IgD-negative memory B cell (primary cell): ENCODE data around the gene PSMF1. TPM values are rescaled to one million over a fixed set of nuclear protein-coding genes. Genes with fewer than 3 reads are reported as not detected.
"Not testable (repeated sequence)": the region's sequence is repeated elsewhere in the genome, so short reads cannot be mapped to it uniquely, and the experiment has no call there.

Source experiments
- H3K27ac Mint-ChIP-seq, 3 donors: one replicate each; pipeline ENCODE4 v1.8.0; 2020 to 2022; ENCODE audit warnings: mild to moderate bottlenecking in 3 of 3, mixed read lengths in 3 of 3, moderate library complexity in 1 of 3
- H3K27me3 Mint-ChIP-seq: one replicate; pipeline ENCODE4 v1.8.0; 2021; ENCODE audit warnings: mixed read lengths
- H3K36me3 Mint-ChIP-seq: one replicate; pipeline ENCODE4 v1.8.0; 2020; ENCODE audit warnings: mild to moderate bottlenecking, mixed read lengths
- H3K4me1 Mint-ChIP-seq, 3 donors: one replicate each; pipeline ENCODE4 v1.8.0; 2020 to 2022; ENCODE audit warnings: mixed read lengths in 3 of 3, mild to moderate bottlenecking in 1 of 3
- H3K4me3 Mint-ChIP-seq, 4 donors: one replicate each; pipeline ENCODE4 v1.8.0; 2020 to 2022; ENCODE audit warnings: mild to moderate bottlenecking in 4 of 4, mixed read lengths in 4 of 4, moderate library complexity in 3 of 4
- H3K9me3 Mint-ChIP-seq, 3 donors: one replicate each; pipeline ENCODE4 v1.8.0; 2020 to 2021; ENCODE audit warnings: mixed read lengths in 3 of 3, mild to moderate bottlenecking in 1 of 3
- polyA plus RNA-seq: library from polyadenylated mRNA; unstranded; fragments of 300-500 nt; fragmentation: Illumina TruSeq; gene quantifications from one replicate; pipeline ENCODE4 v1.2.3, GENCODE V29; 2021

The PSMF1 gene
- polyA plus RNA-seq, 1 donor from 2014 or later: 163 TPM

DNA sequence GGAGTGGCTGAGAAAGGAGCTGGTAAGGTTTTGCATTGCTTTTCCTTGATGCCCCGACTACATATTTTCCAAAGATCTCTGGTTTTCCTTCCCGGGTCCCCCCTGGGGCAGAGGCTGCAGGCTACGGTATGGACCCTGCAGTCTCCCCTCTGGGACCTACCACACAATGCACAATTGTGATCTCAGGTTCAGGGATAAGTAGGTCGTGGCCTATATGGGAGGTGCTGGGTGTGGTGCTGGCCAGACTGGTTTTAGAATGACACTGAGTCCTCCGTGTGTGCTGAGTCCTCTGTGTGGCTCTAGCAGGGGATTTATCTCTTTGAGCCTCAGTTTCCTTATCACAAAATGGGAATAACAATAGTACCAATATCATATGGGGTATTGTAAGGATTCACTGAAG lies 85.2 kb downstream of the PSMF1 start:
- no peak overlapping the region for H3K27ac Mint-ChIP-seq
- H3K4me3 Mint-ChIP-seq: no peak overlapping the region
- no peaks in the 10 kb centered on the region for H3K9me3 Mint-ChIP-seq
- H3K27me3 Mint-ChIP-seq: no peaks in the 10 kb centered on the region
- H3K4me1 Mint-ChIP-seq: no peaks in the 10 kb centered on the region
- H3K36me3 Mint-ChIP-seq: no peaks in the 10 kb centered on the region

DNA sequence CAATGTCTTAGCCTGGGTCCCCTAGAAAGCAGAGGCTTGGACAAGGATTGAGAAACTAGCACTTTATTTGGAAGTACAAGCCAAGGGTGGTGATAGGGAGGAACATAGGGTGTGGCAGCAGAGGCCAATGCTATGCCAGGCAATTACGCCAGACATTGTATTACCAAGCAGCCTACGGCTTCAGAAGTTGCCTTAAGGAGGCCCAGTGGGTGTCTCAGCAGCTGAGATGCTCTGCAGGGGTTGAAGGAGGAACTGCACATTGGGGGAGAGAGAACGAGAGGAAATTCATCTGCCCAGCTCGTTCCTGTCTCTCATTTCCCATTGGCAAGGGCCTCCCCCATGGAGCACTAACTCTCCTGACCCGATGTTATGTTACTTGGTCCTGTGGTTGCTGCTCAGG lies 85.7 kb downstream of the PSMF1 start:
- H3K4me3 Mint-ChIP-seq: no peak overlapping the region
- H3K27ac Mint-ChIP-seq: no peak overlapping the region
- H3K36me3 Mint-ChIP-seq: no peaks in the 10 kb centered on the region
- no peaks in the 10 kb centered on the region for H3K4me1 Mint-ChIP-seq
- no peaks in the 10 kb centered on the region for H3K27me3 Mint-ChIP-seq
- H3K9me3 Mint-ChIP-seq: no peaks in the 10 kb centered on the region

DNA sequence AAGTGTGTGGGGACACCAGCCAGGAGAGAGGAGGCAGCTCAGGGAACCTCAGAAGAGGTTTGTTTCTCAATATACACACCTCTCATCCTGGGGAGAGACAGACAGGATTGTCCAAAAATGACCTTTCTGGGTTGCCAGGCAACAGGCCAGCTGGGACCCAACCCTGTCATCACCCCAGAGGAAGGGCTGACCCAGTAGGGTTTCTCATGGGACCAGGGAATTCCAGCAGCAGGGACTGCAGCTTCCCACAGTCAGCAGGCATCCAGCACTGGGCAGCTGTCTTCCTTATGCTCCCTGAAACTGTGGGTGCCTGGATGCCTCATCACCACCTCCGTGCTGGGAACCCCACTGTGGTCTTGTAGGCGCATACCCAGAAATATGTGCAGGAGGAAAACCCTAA lies 86.2 kb downstream of the PSMF1 start:
- no peaks in the 10 kb centered on the region for H3K36me3 Mint-ChIP-seq
- peaks cover 3% of the 10 kb centered on the region for H3K27me3 Mint-ChIP-seq
- H3K4me1 Mint-ChIP-seq: no peaks in the 10 kb centered on the region
- H3K9me3 Mint-ChIP-seq: no peaks in the 10 kb centered on the region
- no peak overlapping the region for H3K27ac Mint-ChIP-seq
- no peak overlapping the region for H3K4me3 Mint-ChIP-seq

GRCh38 chr20:1205802-1206201 lies 87.4 kb downstream of the PSMF1 start:
- no peaks in the 10 kb centered on the region for H3K4me1 Mint-ChIP-seq
- no peaks in the 10 kb centered on the region for H3K36me3 Mint-ChIP-seq

GRCh38 chr20:1206366-1207148 lies 88.2 kb downstream of the PSMF1 start:
- no peak overlapping the region for H3K27ac Mint-ChIP-seq
- H3K36me3 Mint-ChIP-seq: no peaks in the 10 kb centered on the region
- H3K4me1 Mint-ChIP-seq: no peaks in the 10 kb centered on the region
- H3K9me3 Mint-ChIP-seq: no peaks in the 10 kb centered on the region
- no peak overlapping the region for H3K4me3 Mint-ChIP-seq
- H3K27me3 Mint-ChIP-seq: peaks cover 3% of the 10 kb centered on the region

More at GRCh38 chr20:1205802-1206201, 87.4 kb downstream of the PSMF1 start:
- peak overlapping the region in 1 of 3 donors; percentile 27 for H3K27ac Mint-ChIP-seq
- peaks cover 3% of the 10 kb centered on the region for H3K27me3 Mint-ChIP-seq
- no peaks in the 10 kb centered on the region for H3K9me3 Mint-ChIP-seq
- H3K4me3 Mint-ChIP-seq: no peak overlapping the region

DNA sequence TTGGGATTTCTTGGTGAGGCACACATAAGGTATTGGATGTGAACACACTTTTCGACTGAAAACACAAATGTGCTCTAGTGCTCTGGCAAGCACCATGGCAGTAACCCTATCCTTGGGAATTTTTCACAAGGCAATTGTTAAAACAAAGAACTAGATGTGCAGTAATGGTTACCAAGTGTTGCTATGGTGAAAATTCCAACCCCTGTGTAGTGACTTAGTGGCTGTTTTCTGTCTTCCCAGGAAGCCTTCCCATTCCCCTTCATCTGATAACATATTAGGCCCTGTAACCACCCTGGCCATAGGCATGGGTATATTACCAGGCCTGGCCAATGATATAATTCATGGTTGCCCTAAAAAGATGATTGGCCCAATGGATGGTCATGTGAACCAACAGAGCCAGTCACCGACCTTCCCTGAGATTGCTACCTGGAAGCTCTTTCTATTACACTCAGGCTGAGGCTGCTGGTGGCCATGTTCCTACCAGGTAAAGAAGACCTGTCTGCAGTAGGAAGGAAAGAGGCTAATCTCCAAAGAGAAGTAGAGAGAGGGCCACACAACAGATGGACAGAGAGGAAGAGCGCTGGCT lies 89.0 kb downstream of the PSMF1 start:
- Mint-ChIP-seq H3K4me1 (no peaks in the 10 kb centered on the region), H3K4me3 (no peak overlapping the region), H3K36me3 (no peaks in the 10 kb centered on the region), H3K27me3 (peaks cover 3% of the 10 kb centered on the region), H3K9me3 (no peaks in the 10 kb centered on the region), H3K27ac (no peak overlapping the region)

DNA sequence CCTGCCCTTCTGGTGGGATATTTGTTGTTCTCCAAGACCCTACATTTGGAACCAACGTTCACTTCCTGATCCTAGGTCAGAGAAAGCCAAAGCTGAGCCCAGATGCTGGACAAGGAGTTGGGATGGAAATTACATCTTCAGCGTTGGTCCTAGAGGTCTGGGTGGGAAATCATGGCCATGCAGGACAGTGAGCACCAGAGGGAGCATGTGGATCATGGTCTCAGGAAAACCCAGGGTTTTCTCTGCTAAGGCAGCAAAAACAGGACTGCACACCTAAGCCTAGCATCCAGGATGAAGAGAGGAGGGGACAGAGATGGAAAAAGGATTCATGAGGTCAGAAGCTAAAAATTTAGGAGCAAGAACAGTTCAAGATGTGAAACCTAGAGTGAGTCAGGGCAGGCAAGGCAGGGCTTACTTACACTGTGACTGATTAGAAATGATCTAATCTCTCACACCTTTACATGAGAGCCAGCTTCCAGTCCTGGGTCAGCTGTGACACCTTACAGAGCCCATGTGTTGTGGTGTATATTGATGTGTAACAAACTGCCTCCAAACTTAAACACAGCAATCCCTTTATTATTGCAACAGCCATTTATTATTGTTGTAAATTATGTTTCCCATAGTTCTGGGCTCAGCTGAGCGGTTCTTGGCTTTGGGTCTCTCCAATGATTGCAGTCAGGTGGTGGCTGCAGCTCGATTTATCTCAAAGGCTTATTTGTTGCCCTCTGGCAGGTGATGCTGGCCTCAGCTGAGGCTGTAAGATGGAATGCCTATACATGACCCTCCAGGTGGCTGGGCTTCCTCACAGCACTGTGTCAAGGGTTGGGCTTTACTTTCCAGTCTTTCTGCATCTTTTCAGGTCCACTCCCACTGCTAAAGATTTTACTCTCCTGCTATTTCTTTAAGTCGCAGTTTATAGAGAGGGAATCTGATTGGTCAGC lies 91.3 kb downstream of the PSMF1 start:
- H3K36me3 Mint-ChIP-seq: no peaks in the 10 kb centered on the region
- no peak overlapping the region for H3K27ac Mint-ChIP-seq
- H3K27me3 Mint-ChIP-seq: peaks cover 6% of the 10 kb centered on the region
- H3K4me3 Mint-ChIP-seq: no peak overlapping the region
- H3K4me1 Mint-ChIP-seq: peaks cover 0 to 5% (median 0%) of the 10 kb centered on the region in 3 donors
- no peaks in the 10 kb centered on the region for H3K9me3 Mint-ChIP-seq

DNA sequence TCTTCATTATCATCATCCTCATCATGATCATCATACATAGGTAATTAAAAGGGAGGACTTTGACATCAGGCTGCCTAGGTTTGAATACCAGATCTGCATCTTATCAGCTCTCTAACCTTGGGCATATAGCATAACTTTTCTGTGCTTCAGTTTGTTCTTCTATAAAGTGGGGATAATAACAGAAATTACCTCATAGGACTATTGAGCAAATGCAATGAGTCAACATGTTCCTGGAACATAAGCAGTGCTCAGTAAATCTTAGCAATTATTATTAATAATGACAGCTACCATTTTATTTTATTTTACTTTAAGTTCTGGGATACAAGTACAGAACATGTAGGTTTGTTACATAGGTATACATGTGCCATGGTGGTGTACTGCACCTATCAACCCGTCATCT lies 92.1 kb downstream of the PSMF1 start:
- Mint-ChIP-seq H3K4me3 (no peak overlapping the region), H3K4me1 (peaks cover 0 to 7% (median 0%) of the 10 kb centered on the region in 3 donors), H3K36me3 (no peaks in the 10 kb centered on the region), H3K27me3 (peaks cover 8% of the 10 kb centered on the region), H3K9me3 (no peaks in the 10 kb centered on the region), H3K27ac (no peak overlapping the region)

DNA sequence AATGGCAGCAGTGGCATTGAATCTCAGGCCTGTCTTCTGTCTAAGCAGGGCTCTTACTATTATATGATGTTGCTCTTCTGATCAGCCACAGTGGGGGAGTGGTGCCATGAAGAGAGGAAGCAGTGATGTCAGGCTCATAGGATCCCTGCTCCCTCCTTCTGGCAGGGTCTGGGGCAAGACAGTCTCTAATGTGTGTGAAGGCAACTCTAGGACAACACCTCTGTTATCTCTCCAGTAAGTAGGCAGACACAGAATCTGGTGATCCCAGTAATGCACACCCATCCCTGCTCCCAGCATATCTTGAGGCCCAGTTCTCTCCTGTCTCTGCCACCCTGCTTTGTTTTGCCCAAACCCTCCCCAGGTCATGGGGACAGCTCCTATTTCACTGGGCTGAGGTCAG lies 93.6 kb downstream of the PSMF1 start:
- Mint-ChIP-seq H3K4me3 (no peak overlapping the region), H3K27ac (no peak overlapping the region), H3K27me3 (peaks cover 8% of the 10 kb centered on the region), H3K4me1 (peaks cover 0 to 9% (median 0%) of the 10 kb centered on the region in 3 donors), H3K36me3 (no peaks in the 10 kb centered on the region), H3K9me3 (no peaks in the 10 kb centered on the region)

DNA sequence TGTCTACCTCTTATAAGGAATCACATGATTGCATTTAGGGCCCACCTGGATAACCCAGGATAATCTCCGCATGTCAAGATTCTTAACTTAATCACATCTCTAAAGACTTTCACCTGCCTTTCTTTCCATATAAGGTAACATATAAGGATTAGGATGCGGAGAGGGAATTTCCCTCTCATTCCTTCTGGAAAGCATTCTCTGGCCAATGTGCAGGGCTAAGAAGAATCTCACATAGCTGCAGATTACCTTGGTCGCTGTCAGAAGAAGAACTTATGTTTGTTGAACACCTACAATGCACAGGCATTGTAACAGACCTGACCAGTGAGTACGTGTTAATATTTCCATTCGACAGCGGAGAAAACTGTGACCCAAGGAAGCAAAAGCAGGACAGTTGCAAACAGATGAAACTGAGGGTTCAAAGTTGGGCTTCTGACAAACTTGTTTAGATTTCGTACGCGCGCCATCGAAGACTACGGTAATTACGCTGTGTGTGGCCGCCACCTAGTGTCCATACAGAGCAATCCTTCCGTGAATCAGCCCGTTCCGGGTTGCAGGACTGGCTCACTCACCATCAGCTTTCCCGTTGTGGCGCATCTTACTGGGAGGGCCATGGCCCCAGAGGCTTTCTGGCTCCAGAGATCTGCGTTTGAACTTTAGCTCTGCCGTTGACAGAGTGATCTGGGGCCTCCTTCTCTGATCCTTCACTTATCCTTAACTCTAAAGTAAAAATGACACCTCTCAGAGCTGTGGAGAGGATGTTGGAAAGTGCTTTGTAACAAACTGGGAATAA lies 94.4 kb downstream of the PSMF1 start:
- Mint-ChIP-seq H3K27ac (no peak overlapping the region), H3K4me1 (peaks cover 0 to 9% (median 0%) of the 10 kb centered on the region in 3 donors), H3K4me3 (peak overlapping the region in 1 of 4 donors; percentile 48), H3K27me3 (peaks cover 9% of the 10 kb centered on the region), H3K9me3 (no peaks in the 10 kb centered on the region), H3K36me3 (no peaks in the 10 kb centered on the region)

- no peaks in the 10 kb centered on the region for H3K36me3 Mint-ChIP-seq
- H3K27me3 Mint-ChIP-seq: peaks cover 10% of the 10 kb centered on the region
- H3K9me3 Mint-ChIP-seq: peaks cover 0 to 3% (median 0%) of the 10 kb centered on the region in 3 donors
- peaks cover 0 to 9% (median 0%) of the 10 kb centered on the region in 3 donors for H3K4me1 Mint-ChIP-seq
- H3K27ac Mint-ChIP-seq: no peak overlapping the region
- H3K4me3 Mint-ChIP-seq: no peak overlapping the region
These were observed 96.4 kb downstream of the PSMF1 start for GRCh38 chr20:1214838-1215261.

DNA sequence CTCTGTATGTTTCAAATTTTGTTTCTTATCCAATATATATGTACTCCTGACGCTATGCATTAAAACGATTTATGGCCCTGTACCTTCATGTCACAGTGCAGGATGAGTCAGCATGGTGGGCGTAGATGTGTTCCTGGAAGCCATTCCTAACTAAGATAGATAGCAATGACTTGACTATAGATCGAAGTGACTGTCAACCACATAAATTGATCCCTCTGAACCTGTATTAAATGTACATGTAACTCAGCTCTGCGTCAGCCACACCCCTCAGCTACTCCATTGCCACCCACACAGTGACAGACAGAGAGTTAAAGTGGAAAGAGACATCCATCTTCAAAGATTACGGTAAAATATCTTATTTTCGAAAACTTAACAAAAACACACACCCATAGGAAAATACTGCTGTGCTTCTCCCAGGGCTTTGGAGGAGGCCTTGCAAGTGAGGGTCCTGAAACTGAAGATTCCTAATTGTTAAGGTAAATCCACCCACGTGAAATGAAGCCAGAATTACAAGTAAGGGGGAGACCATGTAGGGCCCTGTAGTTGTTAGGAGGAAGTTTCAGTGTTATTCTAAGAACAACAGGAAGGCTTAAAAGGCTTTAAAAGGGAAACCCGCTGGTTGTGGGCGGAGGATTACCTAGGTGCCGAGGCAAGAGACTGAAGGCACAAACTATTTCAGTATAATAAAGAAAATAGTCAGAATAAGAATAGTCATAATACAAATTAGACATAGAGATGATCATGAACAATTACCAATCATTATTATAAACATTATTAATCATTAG lies 97.2 kb downstream of the PSMF1 start:
- no peaks in the 10 kb centered on the region for H3K36me3 Mint-ChIP-seq
- peak overlapping the region in 1 of 3 donors; percentile 1 for H3K27ac Mint-ChIP-seq
- peaks cover 0 to 3% (median 0%) of the 10 kb centered on the region in 3 donors for H3K9me3 Mint-ChIP-seq
- H3K4me3 Mint-ChIP-seq: no peak overlapping the region
- H3K4me1 Mint-ChIP-seq: peaks cover 0 to 9% (median 0%) of the 10 kb centered on the region in 3 donors
- peaks cover 10% of the 10 kb centered on the region for H3K27me3 Mint-ChIP-seq

DNA sequence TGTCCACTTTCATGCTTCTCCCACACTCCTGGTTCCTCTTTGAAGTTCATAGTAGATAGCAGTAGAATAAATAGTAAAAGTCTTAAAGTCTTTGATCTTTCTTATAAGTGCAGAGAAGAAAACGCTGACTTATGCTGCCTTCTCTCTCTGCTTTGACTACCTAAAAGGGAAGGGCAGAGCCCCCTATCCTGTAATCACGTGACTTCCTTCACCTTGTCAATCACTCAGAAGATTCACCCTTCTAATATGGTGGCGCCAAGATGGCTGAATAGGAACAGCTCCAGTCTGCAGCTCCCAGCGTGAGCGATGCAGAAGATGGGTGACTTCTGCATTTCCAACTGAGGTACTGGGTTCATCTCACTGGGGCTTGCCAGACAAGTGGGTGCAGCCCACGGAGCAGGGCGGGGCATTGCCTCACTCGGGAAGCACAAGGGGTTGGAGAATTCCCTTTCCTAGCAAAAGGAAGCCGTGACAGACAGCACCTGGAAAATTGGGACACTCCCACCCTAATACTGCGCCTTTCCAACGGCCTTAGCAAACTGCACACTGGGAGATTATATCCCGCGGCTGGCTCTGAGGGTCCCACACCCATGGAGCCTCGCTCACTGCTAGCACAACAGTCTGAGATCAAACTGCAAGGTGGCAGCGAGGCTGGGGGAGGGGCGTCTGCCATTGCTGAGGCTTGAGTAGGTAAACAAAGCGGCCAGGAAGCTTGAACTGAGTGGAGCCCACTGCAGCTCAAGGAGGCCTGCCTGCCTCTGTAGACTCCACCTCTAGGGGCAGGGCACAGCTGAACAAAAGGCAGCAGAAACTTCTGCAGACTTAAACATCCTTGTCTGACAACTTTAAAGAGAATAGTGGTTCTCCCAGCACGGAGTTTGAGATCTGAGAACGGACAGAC lies 98.4 kb downstream of the PSMF1 start:
- peaks cover 0 to 11% (median 0%) of the 10 kb centered on the region in 3 donors for H3K4me1 Mint-ChIP-seq
- H3K36me3 Mint-ChIP-seq, H3K4me3 Mint-ChIP-seq, H3K9me3 Mint-ChIP-seq, H3K27ac Mint-ChIP-seq, H3K27me3 Mint-ChIP-seq: not testable (repeated sequence)
